Stimulated activated CD4-positive, alpha-beta T cell treated with anti-CD3 and anti-CD28 coated beads, TNF-alpha, amount 100 ng/mL, for 1 hour (primary cell): ENCODE data around the gene TRPC4AP.

Source experiments
- DNase-seq, 3 donors: peaks; one replicate each; pipeline ENCODE4 v3.0.0-alpha.2; 2020; ENCODE audit warnings: low read depth in 3 of 3, low spot score in 1 of 3

Gene TRPC4AP

GRCh38 chr20:35003211-35004031, 89.2 kb downstream of the TRPC4AP start:
- DNase-seq: no peak

- no peak for DNase-seq
Observed at GRCh38 chr20:35002426-35003210, 90.0 kb downstream of the TRPC4AP start.

GRCh38 chr20:35001596-35002362, 90.8 kb downstream of the TRPC4AP start:
- DNase-seq: no peak

- no peak for DNase-seq
Observed at GRCh38 chr20:35000922-35001595, 91.5 kb downstream of the TRPC4AP start.

- DNase-seq: no peak
Observed at GRCh38 chr20:35000311-35000921, 92.2 kb downstream of the TRPC4AP start.

GRCh38 chr20:34999782-35000181, 92.8 kb downstream of the TRPC4AP start:
- DNase-seq: no peak

- DNase-seq: no peak
Observed at GRCh38 chr20:34999021-34999451, 93.6 kb downstream of the TRPC4AP start.

- no peak for DNase-seq
Observed at GRCh38 chr20:34998331-34998950, 94.2 kb downstream of the TRPC4AP start.

- DNase-seq: no peak
Observed at GRCh38 chr20:34997774-34998173, 94.8 kb downstream of the TRPC4AP start.

GRCh38 chr20:34997131-34997561, 95.5 kb downstream of the TRPC4AP start:
- DNase-seq: no peak

- DNase-seq: no peak
Observed at GRCh38 chr20:34996243-34997028, 96.2 kb downstream of the TRPC4AP start.

GRCh38 chr20:34995696-34996095, 96.9 kb downstream of the TRPC4AP start:
- no peak for DNase-seq

GRCh38 chr20:34995192-34995591, 97.4 kb downstream of the TRPC4AP start:
- no peak for DNase-seq

- DNase-seq: no peak
Observed at GRCh38 chr20:34994509-34995131, 98.0 kb downstream of the TRPC4AP start.

- no peak for DNase-seq
Observed at GRCh38 chr20:34993941-34994508, 98.6 kb downstream of the TRPC4AP start.

GRCh38 chr20:34992751-34993417, 99.7 kb downstream of the TRPC4AP start:
- no peak for DNase-seq

- no peak for DNase-seq
Observed at GRCh38 chr20:34990661-34991214, 101.9 kb downstream of the TRPC4AP start.

GRCh38 chr20:34990231-34990630, 102.4 kb downstream of the TRPC4AP start:
- DNase-seq: no peak
